ENCODE measurements around the gene ZFYVE16.

DNA sequence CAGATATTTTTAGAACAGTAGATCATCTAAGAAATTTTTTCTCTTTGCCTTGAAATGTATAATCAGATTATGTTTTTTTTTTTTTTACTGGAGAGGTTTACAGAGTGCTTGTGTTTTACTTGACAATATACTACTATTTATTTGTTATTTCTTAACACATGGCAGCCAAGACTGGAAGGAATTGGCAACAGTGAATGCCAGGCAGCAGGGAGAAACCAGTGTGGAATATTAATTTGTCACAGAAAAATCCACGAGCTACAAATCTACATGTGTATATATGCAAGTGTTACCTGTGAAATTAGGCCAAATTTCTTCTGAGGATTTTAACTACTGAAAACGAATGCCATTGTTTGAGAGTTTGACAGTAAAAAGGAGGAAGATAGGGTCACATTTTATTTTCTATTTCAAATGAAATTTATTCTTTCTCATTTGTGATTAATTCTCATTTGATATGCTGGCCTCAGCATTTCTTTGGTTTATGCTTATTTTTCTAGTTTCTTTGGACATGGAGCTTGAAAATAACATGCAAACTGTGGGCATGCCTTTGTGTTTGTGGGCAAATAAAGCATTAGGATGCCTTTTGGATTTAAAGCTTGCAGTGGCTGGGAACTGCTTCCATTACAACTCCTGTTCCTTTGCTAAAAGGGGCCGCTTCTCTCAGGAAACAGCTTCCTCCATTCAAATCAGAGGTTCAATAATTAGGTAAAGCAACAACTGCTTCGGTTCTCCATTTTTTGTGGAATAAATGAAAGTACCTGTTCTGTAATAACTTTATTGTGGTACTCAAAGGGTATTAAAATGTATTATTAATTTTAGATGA, 39.0 kb upstream of the ZFYVE16 start:
- TF ChIP-seq, protein P1, sequence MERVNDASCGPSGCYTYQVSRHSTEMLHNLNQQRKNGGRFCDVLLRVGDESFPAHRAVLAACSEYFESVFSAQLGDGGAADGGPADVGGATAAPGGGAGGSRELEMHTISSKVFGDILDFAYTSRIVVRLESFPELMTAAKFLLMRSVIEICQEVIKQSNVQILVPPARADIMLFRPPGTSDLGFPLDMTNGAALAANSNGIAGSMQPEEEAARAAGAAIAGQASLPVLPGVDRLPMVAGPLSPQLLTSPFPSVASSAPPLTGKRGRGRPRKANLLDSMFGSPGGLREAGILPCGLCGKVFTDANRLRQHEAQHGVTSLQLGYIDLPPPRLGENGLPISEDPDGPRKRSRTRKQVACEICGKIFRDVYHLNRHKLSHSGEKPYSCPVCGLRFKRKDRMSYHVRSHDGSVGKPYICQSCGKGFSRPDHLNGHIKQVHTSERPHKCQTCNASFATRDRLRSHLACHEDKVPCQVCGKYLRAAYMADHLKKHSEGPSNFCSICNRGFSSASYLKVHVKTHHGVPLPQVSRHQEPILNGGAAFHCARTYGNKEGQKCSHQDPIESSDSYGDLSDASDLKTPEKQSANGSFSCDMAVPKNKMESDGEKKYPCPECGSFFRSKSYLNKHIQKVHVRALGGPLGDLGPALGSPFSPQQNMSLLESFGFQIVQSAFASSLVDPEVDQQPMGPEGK (CRISPR knock-in tag; IDR thresholded peaks at IDR 0.05; ENCODE audit: borderline replicate concordance): no peak
- TF ChIP-seq ZNF8 (CRISPR knock-in tag; IDR thresholded peaks at IDR 0.05) (no peak), BACH2 (CRISPR knock-in tag; IDR thresholded peaks at IDR 0.05; ENCODE audit: borderline replicate concordance) (no peak), SNAI2 (CRISPR knock-in tag; IDR thresholded peaks at IDR 0.05) (no peak), RARB (CRISPR knock-in tag; IDR thresholded peaks at IDR 0.05) (no peak)
